K562 (cell line): ENCODE measurements around the gene ZNF277. TPM values are rescaled to one million over a fixed set of nuclear protein-coding genes. Genes with fewer than 3 reads are reported as not detected.

Experiments used
- ATAC-seq: fragments of 200-7000 bp; cut with Tn5 transposase; 3 replicates; pipeline ENCODE4 v1.9.1; 2020; ENCODE audit warnings: moderate library complexity
- BruUV-seq: library from RNA; stranded (reverse); fragments of 400-500 nt; replicated peaks from 2 replicates; lab custom pipeline; 2021; lab: Mats Ljungman, UMichigan
- CTCF ChIA-PET: fragments of 300-600 bp; formaldehyde crosslinking; extraction: SDS; loops from one replicate; lab custom pipeline; 2021; ENCODE audit warnings: low intra/inter-chr PET ratio; lab: Yijun Ruan, JAX
- POLR2A ChIA-PET: fragments of 300-600, 350-650 bp; sonication (Branson Sonifier 250); formaldehyde crosslinking; extraction: SDS; loops from one replicate; lab custom pipeline; 2021; ENCODE audit warnings: antibody characterized with exemption, inconsistent platforms; lab: Yijun Ruan, JAX
- DNase-seq, 4 experiments: peaks; one replicate each; pipeline versions ENCODE4 v3.0.0 to v3.0.0-alpha.2; 2011 to 2018; ENCODE audit warnings: low spot score in 3 of 4, mixed read lengths in 3 of 4; ENCODE audit errors: extremely low read depth in 1 of 4
- FAIRE-seq: peaks from 2 replicates; lab custom pipeline; 2011; peaks lifted over from hg19 to GRCh38; lab: Jason Lieb, UNC
- H2AFZ ChIP-seq: 2 replicates; pipeline ENCODE4 v1.6.0; 2011; ENCODE audit warnings: low read depth, low read length, control low read depth, inconsistent platforms
- H3K27ac ChIP-seq: fragments of 200-600 bp; 3 replicates; pipeline ENCODE4 v1.8.0; 2011; ENCODE audit warnings: low read depth, mild to moderate bottlenecking, control low read depth, inconsistent platforms, low read length, moderate library complexity, mixed read lengths; ENCODE audit errors: extremely low read depth
- H3K27me3 ChIP-seq, 2 experiments: fragments of 300-600 bp in 1 of 2; 2 replicates in 1 of 2; 3 replicates in 1 of 2; pipeline versions ENCODE4 v1.6.0 to v1.8.0; 2011; ENCODE audit warnings: inconsistent platforms in 2 of 2, low read length in 2 of 2, mild to moderate bottlenecking in 1 of 2, mixed read lengths in 1 of 2, moderate library complexity in 1 of 2; ENCODE audit not compliant: control insufficient read depth in 2 of 2, insufficient read depth in 2 of 2
- H3K36me3 ChIP-seq: fragments of 300-600 bp; 3 replicates; pipeline ENCODE4 v1.8.0; 2011; ENCODE audit warnings: mild to moderate bottlenecking, low read length, inconsistent platforms; ENCODE audit not compliant: control insufficient read depth, insufficient read depth
- H3K4me1 ChIP-seq, 2 experiments: fragments of 200-600 bp in 1 of 2; replicated peaks in 1 of 2; 2 replicates in 1 of 2; 3 replicates in 1 of 2; pipeline versions ENCODE4 v1.5.1 to v1.8.0; 2011; ENCODE audit warnings: inconsistent platforms in 2 of 2, low read length in 2 of 2, mild to moderate bottlenecking in 1 of 2, mixed read lengths in 1 of 2, moderate library complexity in 1 of 2; ENCODE audit not compliant: control insufficient read depth in 2 of 2, insufficient read depth in 2 of 2
- H3K4me2 ChIP-seq: 2 replicates; pipeline ENCODE4 v1.6.1; 2011; ENCODE audit warnings: low read length, control low read depth, inconsistent platforms, mixed read lengths; ENCODE audit not compliant: insufficient read depth
- H3K4me3 ChIP-seq: fragments of 200-600 bp; sonication (generic), shearing (Covaris generic); 2 replicates; pipeline ENCODE4 v1.5.1; 2016; ENCODE audit warnings: control low read depth, inconsistent platforms
- H3K79me2 ChIP-seq: fragments of 200-600 bp; 3 replicates; pipeline ENCODE4 v1.8.0; 2011; ENCODE audit warnings: low read length, inconsistent platforms; ENCODE audit not compliant: control insufficient read depth, insufficient read depth
- H3K9ac ChIP-seq, 2 experiments: 2 replicates each; pipeline versions ENCODE4 v1.6.0 to v1.6.1; 2011; ENCODE audit warnings: low read depth in 2 of 2, low read length in 2 of 2, control low read depth in 1 of 2, inconsistent platforms in 1 of 2, mild to moderate bottlenecking in 1 of 2, mixed read lengths in 1 of 2; ENCODE audit not compliant: insufficient read depth in 1 of 2
- H3K9me1 ChIP-seq: one replicate; pipeline ENCODE4 v1.6.0; 2011; ENCODE audit warnings: inconsistent platforms, mild to moderate bottlenecking, low read length, moderate library complexity; ENCODE audit not compliant: control insufficient read depth, insufficient read depth
- H3K9me3 ChIP-seq: replicated peaks from 2 replicates; pipeline ENCODE4 v1.5.1; 2011; ENCODE audit warnings: low read depth, low read length, inconsistent platforms; ENCODE audit not compliant: control insufficient read depth, insufficient read depth
- H4K20me1 ChIP-seq: replicated peaks from 2 replicates; pipeline ENCODE4 v1.6.1; 2011; ENCODE audit warnings: low read length, inconsistent platforms, mixed read lengths; ENCODE audit not compliant: control insufficient read depth, insufficient read depth
- ATF1 ChIP-seq, 2 experiments: fragments of 450-650 bp in 1 of 2; IDR thresholded peaks; 2 replicates each; pipeline ENCODE4 v1.6.1; 2016; ENCODE audit warnings: missing compliant biosample characterization in 1 of 2, missing genetic modification characterization in 1 of 2
- BMI1 ChIP-seq: fragments of 150-350 bp; IDR thresholded peaks from 2 replicates; pipeline ENCODE4 v1.6.1; 2014; ENCODE audit warnings: low read length
- CBFB ChIP-seq: sonication (generic); formaldehyde crosslinking; IDR thresholded peaks from 2 replicates; pipeline ENCODE4 v1.4.0; 2020; ENCODE audit warnings: mild to moderate bottlenecking, missing genetic modification reagents
- CBX2 ChIP-seq: fragments of 200-600 bp; sonication (generic); IDR thresholded peaks from one replicate; pipeline ENCODE4 v1.6.1; 2012; ENCODE audit warnings: mild to moderate bottlenecking, low read length, inconsistent platforms; ENCODE audit not compliant: insufficient read depth, poor library complexity, severe bottlenecking
- FOXM1 ChIP-seq, 2 experiments: fragments of 450-650 bp in 1 of 2; sonication (generic) in 1 of 2; formaldehyde crosslinking in 1 of 2; IDR thresholded peaks; 2 replicates each; pipeline versions ENCODE4 v1.6.1 to v1.9.0; 2017 to 2022; ENCODE audit warnings: low read depth in 2 of 2, mild to moderate bottlenecking in 2 of 2, missing genetic modification reagents in 1 of 2, moderate library complexity in 1 of 2
- RNF2 ChIP-seq: sonication (generic); IDR thresholded peaks from 2 replicates; pipeline ENCODE4 v1.6.1; 2016
- SPI1 ChIP-seq: IDR thresholded peaks from 2 replicates; pipeline ENCODE4 v1.6.1; 2011; ENCODE audit warnings: low read depth, low read length, control low read depth, borderline replicate concordance
- ZNF277 ChIP-seq: fragments of 250-450 bp; sonication (Bioruptor Pico); IDR thresholded peaks from 2 replicates; pipeline ENCODE4 v1.8.0; 2022; ENCODE audit warnings: inconsistent platforms, mild to moderate bottlenecking, moderate library complexity, borderline replicate concordance
- WGBS: fragments of 100-300 bp; shearing (Covaris generic); methylation state at CpG from one replicate; pipeline ENCODE4 v1.1.6; 2016; ENCODE audit warnings: low coverage, mixed read lengths; ENCODE audit not compliant: insufficient coverage; ENCODE audit errors: missing lambda C conversion rate; 5-methylcytosine and 5-hydroxymethylcytosine counted together
- in situ Hi-C: fragments of 300-500 bp; cut with MboI; formaldehyde crosslinking; loops from 4 replicates; pipeline ENCODE4 v1.15.0; 2018; ENCODE audit warnings: inconsistent platforms, mixed read lengths
- intact Hi-C: fragments of 100-400 bp; cut with micrococcal nuclease; formaldehyde crosslinking; loops from 2 replicates; pipeline ENCODE4 v1.14.2; 2022
- polyA plus RNA-seq, 8 experiments: library from polyadenylated mRNA; depleted of rRNA in 4 of 8; stranded (reverse) in 5 of 8; unstranded in 3 of 8; fragments of >200 nt; fragmentation: Nextera tagmentation in 2 of 8; fragmentation: Illumina TruSeq in 1 of 8; extraction: Ambion mirVana in 2 of 8; extraction: Trizol in 1 of 8; gene quantifications; 2 replicates each; pipeline versions ENCODE4 v1.2.1 to v1.2.3, GENCODE V29; 2011 to 2014; ENCODE audit warnings: inconsistent platforms in 1 of 8, missing spikeins in 1 of 8
- total RNA-seq, 7 experiments: library from RNA; depleted of rRNA in 6 of 7; stranded (reverse); fragments of >200 nt in 6 of 7; fragmentation: Illumina TruSeq in 2 of 7; extraction: Trizol in 2 of 7; gene quantifications; 2 replicates each; pipeline versions ENCODE4 v1.2.1 to v1.2.3, GENCODE V29; 2011 to 2021; ENCODE audit warnings: low replicate concordance in 1 of 7
- TF ChIP-seq, protein P1 (sequence below): fragments of 150-350 bp; IDR thresholded peaks from 2 replicates; pipeline ENCODE4 v1.6.1; 2014; ENCODE audit warnings: low read depth, mild to moderate bottlenecking, low read length, borderline replicate concordance
- TF ChIP-seq, protein P2 (sequence below): fragments of 450-650 bp; formaldehyde crosslinking; IDR thresholded peaks from 2 replicates; pipeline ENCODE4 v1.4.0; 2020; ENCODE audit warnings: mild to moderate bottlenecking, moderate library complexity

Gene ZNF277
- total and polyA plus RNA-seq, 9 of the 15 experiments (the other 6 are each of a cell fraction or from before 2014, with no cell fraction given), result 18.8 to 33.5 (median 27.7) TPM

DNA sequence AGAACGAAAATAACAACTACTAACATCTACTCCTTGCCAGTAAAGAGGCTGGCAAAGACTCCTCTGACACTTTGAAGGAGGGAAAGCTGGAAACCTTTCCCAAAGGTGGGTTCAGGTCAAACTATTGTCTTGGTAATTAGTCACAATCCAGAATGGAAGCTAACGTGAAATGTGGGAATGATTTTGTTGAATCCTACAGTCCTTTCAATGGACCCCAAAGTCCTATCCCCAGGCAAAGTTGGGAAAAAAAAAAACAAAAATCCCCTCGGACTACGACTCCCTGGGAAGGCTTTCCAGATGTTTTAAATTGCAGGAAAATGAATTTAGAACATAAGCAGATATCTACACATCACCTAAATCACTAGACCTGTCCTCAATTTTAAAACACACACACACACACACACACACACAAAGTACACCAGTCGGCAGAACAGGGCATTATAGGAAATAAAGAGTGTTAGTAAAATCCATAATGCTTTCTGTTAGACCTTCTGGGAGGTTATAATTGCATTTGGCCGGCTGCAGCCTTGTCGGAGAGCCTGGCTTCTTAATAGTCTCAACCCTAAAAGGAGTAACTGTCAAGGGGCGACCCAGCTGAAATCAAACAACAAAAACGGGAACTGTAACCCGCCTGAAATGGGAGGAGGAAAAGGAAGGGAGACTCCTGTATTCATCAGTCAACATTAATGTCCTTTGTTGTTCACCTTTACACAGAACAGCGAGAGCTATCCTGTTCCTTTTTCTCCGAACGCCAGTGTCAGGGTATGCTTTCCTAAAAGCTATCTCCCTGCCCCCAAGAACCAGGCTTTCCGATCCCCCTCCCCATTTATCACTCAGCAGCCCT is 1.8 kb upstream of the ZNF277 start:
- peaks cover 24 to 26% of the 10 kb centered on the region in 2 experiments for H3K27me3 ChIP-seq
- H4K20me1 ChIP-seq, result no peaks in the 10 kb centered on the region
- H3K36me3 ChIP-seq, result no peaks in the 10 kb centered on the region
- H3K9me1 ChIP-seq, result no peaks in the 10 kb centered on the region
- peak overlapping the region in 1 of 2 experiments; percentile 91; a peak in 1 of 4 replicates for H3K9ac ChIP-seq
- peaks cover 12 to 16% of the 10 kb centered on the region in 2 experiments; a peak in 4 of 5 replicates for H3K4me1 ChIP-seq
- FAIRE-seq, result no peak
- 1% methylated on average over 14 of the region's 14 CpGs for WGBS
- intact Hi-C loops (loop anchor here (10.0 kb wide), 2 partner anchors 210 to 290 kb away; no protein-coding TSS in a partner anchor), in situ Hi-C loops (no loop called here)
- H3K4me3 ChIP-seq, result peak overlapping the region; percentile 79; the same call in 1 of the 2 replicates
- H3K79me2 ChIP-seq, result peaks cover 17% of the 10 kb centered on the region
- H3K27ac ChIP-seq, result no peak overlapping the region
- no peak overlapping the region; the same call in 1 of the 2 replicates for H2AFZ ChIP-seq
- ChIA-PET POLR2A (interaction anchor here (0.6 to 4.0 kb wide), 3 partner anchors 11 to 246 kb away, joined by 3 to 14 read pairs (median 4); partner anchors contain the start of gene IFRD1), CTCF (no interaction called here)
- peak in 1 of 4 experiments; percentile 24 for DNase-seq
- peak overlapping the region; percentile 81 for H3K4me2 ChIP-seq
- H3K9me3 ChIP-seq, result no peaks in the 10 kb centered on the region
- TF ChIP-seq, protein P1, sequence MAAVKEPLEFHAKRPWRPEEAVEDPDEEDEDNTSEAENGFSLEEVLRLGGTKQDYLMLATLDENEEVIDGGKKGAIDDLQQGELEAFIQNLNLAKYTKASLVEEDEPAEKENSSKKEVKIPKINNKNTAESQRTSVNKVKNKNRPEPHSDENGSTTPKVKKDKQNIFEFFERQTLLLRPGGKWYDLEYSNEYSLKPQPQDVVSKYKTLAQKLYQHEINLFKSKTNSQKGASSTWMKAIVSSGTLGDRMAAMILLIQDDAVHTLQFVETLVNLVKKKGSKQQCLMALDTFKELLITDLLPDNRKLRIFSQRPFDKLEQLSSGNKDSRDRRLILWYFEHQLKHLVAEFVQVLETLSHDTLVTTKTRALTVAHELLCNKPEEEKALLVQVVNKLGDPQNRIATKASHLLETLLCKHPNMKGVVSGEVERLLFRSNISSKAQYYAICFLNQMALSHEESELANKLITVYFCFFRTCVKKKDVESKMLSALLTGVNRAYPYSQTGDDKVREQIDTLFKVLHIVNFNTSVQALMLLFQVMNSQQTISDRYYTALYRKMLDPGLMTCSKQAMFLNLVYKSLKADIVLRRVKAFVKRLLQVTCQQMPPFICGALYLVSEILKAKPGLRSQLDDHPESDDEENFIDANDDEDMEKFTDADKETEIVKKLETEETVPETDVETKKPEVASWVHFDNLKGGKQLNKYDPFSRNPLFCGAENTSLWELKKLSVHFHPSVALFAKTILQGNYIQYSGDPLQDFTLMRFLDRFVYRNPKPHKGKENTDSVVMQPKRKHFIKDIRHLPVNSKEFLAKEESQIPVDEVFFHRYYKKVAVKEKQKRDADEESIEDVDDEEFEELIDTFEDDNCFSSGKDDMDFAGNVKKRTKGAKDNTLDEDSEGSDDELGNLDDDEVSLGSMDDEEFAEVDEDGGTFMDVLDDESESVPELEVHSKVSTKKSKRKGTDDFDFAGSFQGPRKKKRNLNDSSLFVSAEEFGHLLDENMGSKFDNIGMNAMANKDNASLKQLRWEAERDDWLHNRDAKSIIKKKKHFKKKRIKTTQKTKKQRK, result 0 out of 2 replicates have a peak, but pooled peaks have one; percentile 12
- TF ChIP-seq, protein P2, sequence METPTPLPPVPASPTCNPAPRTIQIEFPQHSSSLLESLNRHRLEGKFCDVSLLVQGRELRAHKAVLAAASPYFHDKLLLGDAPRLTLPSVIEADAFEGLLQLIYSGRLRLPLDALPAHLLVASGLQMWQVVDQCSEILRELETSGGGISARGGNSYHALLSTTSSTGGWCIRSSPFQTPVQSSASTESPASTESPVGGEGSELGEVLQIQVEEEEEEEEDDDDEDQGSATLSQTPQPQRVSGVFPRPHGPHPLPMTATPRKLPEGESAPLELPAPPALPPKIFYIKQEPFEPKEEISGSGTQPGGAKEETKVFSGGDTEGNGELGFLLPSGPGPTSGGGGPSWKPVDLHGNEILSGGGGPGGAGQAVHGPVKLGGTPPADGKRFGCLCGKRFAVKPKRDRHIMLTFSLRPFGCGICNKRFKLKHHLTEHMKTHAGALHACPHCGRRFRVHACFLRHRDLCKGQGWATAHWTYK (CRISPR knock-in tag), result no peak
- TF ChIP-seq CBX2 (peak; percentile 91), ATF1 (CRISPR knock-in tag; IDR thresholded peaks at IDR 0.05) (no peak), ATF1 (tag; IDR thresholded peaks at IDR 0.05) (no peak), SPI1 (peak; percentile 90), RNF2 (peak; percentile 8; the same call in 1 of the 2 replicates), ZNF277 (CRISPR knock-in tag) (peak; percentile 15; the same call in 1 of the 2 replicates), BMI1 (peak; percentile 36; the same call in 1 of the 2 replicates), FOXM1 (IDR thresholded peaks at IDR 0.05; ENCODE audit: low read depth) (no peak), FOXM1 (CRISPR knock-in tag; IDR thresholded peaks at IDR 0.05; ENCODE audit: low read depth) (0 out of 2 replicates have a peak, but pooled peaks have one; percentile 3), CBFB (CRISPR knock-in tag) (no peak)
- BruUV-seq, result no TSS peak
- ATAC-seq, result no peak
